ENCODE results near the gene CXCL3.

- TF ChIP-seq TAF1 (IDR thresholded peaks at IDR 0.05; ENCODE audit: borderline replicate concordance, insufficient read depth, low read length) (no peak), SIN3A (IDR thresholded peaks at IDR 0.05; ENCODE audit: borderline replicate concordance, insufficient read depth, low read length) (no peak), REST (IDR thresholded peaks at IDR 0.05; ENCODE audit: insufficient read depth in 1 of 2, low read depth in 2 of 2, low read length in 2 of 2) (no peak)
Measured at GRCh38 chr4:74084984-74085383, 46.5 kb upstream of the CXCL3 start.
